Trophoblast cell (in vitro differentiated cells and primary cell): ENCODE data around the gene SLC24A2.

ENCODE experiments used
- DNase-seq, 2 donors: peaks; one replicate each; pipeline ENCODE4 v3.0.0-alpha.2; 2016
- H2AFZ ChIP-seq: 2 replicates; pipeline ENCODE4 v1.6.1; 2013; ENCODE audit warnings: low read length, moderate library complexity, mild to moderate bottlenecking; ENCODE audit not compliant: insufficient read depth, poor library complexity
- H2AK5ac ChIP-seq: 2 replicates; pipeline ENCODE4 v1.6.1; 2013; ENCODE audit warnings: mild to moderate bottlenecking, low read length
- H2BK120ac ChIP-seq: 2 replicates; pipeline ENCODE4 v1.6.1; 2013; ENCODE audit warnings: low read length, mild to moderate bottlenecking, moderate library complexity; ENCODE audit not compliant: insufficient read depth, poor library complexity
- H2BK12ac ChIP-seq: 2 replicates; pipeline ENCODE4 v1.6.1; 2013; ENCODE audit warnings: mild to moderate bottlenecking, low read length, moderate library complexity
- H2BK5ac ChIP-seq: 2 replicates; pipeline ENCODE4 v1.6.1; 2013; ENCODE audit warnings: low read length, low read depth, moderate library complexity, mild to moderate bottlenecking; ENCODE audit not compliant: poor library complexity
- H3K14ac ChIP-seq: 2 replicates; pipeline ENCODE4 v1.6.1; 2013; ENCODE audit warnings: mild to moderate bottlenecking, low read length
- H3K18ac ChIP-seq: 2 replicates; pipeline ENCODE4 v1.6.1; 2013; ENCODE audit warnings: mild to moderate bottlenecking, low read length
- H3K23ac ChIP-seq: 2 replicates; pipeline ENCODE4 v1.6.1; 2013; ENCODE audit warnings: low read length
- H3K27ac ChIP-seq: 2 replicates; pipeline ENCODE4 v1.5.1; 2013; ENCODE audit warnings: low read depth, mild to moderate bottlenecking, inconsistent platforms, low read length, moderate library complexity
- H3K27me3 ChIP-seq: 2 replicates; pipeline ENCODE4 v1.6.1; 2013; ENCODE audit warnings: inconsistent platforms, mild to moderate bottlenecking, low read length, moderate library complexity; ENCODE audit not compliant: insufficient read depth
- H3K36me3 ChIP-seq, 2 experiments: 1 replicate in 1 of 2; 2 replicates in 1 of 2; pipeline ENCODE4 v1.6.1; 2013; ENCODE audit warnings: low read length in 2 of 2, mild to moderate bottlenecking in 2 of 2, moderate library complexity in 1 of 2; ENCODE audit not compliant: insufficient read depth in 2 of 2, control insufficient read depth in 1 of 2
- H3K4ac ChIP-seq: 2 replicates; pipeline ENCODE4 v1.6.1; 2013; ENCODE audit warnings: low read depth, mild to moderate bottlenecking, low read length, moderate library complexity
- H3K4me1 ChIP-seq, 2 experiments: 1 replicate in 1 of 2; 2 replicates in 1 of 2; pipeline ENCODE4 v1.6.1; 2013; ENCODE audit warnings: low read length in 2 of 2, mild to moderate bottlenecking in 2 of 2, moderate library complexity in 1 of 2; ENCODE audit not compliant: insufficient read depth in 2 of 2, control insufficient read depth in 1 of 2
- H3K4me2 ChIP-seq: 2 replicates; pipeline ENCODE4 v1.6.1; 2013; ENCODE audit warnings: inconsistent platforms, mild to moderate bottlenecking, low read length, moderate library complexity
- H3K4me3 ChIP-seq: 2 replicates; pipeline ENCODE4 v1.5.1; 2013; ENCODE audit warnings: mild to moderate bottlenecking, low read depth, low read length, inconsistent platforms
- H3K79me1 ChIP-seq: one replicate; pipeline ENCODE4 v1.6.1; 2013; ENCODE audit warnings: low read length
- H3K79me2 ChIP-seq: 2 replicates; pipeline ENCODE4 v1.6.1; 2013; ENCODE audit warnings: low read length, mild to moderate bottlenecking; ENCODE audit not compliant: control insufficient read depth, insufficient read depth, poor library complexity
- H3K9ac ChIP-seq: 2 replicates; pipeline ENCODE4 v1.6.1; 2013; ENCODE audit warnings: mild to moderate bottlenecking, low read length
- H3K9me3 ChIP-seq: 2 replicates; pipeline ENCODE4 v1.6.1; 2013; ENCODE audit warnings: low read depth, mild to moderate bottlenecking, control low read depth, inconsistent platforms, low read length; ENCODE audit not compliant: insufficient read depth
- H4K12ac ChIP-seq: 2 replicates; pipeline ENCODE4 v1.6.1; 2013; ENCODE audit warnings: low read depth, mild to moderate bottlenecking, low read length, moderate library complexity
- H4K8ac ChIP-seq: 2 replicates; pipeline ENCODE4 v1.6.1; 2013; ENCODE audit warnings: low read depth, mild to moderate bottlenecking, low read length, moderate library complexity
- H4K91ac ChIP-seq: one replicate; pipeline ENCODE4 v1.6.1; 2013; ENCODE audit warnings: low read depth, mild to moderate bottlenecking, low read length, moderate library complexity
- WGBS: extraction: QIAGEN DNeasy Blood & Tissue Kit; methylation state at CpG from one replicate; pipeline ENCODE4 v1.1.7; 2013; ENCODE audit warnings: missing lambda C conversion rate; ENCODE audit not compliant: insufficient read length, insufficient coverage; ENCODE audit errors: extremely low coverage; 5-methylcytosine and 5-hydroxymethylcytosine counted together

SLC24A2 gene

DNA sequence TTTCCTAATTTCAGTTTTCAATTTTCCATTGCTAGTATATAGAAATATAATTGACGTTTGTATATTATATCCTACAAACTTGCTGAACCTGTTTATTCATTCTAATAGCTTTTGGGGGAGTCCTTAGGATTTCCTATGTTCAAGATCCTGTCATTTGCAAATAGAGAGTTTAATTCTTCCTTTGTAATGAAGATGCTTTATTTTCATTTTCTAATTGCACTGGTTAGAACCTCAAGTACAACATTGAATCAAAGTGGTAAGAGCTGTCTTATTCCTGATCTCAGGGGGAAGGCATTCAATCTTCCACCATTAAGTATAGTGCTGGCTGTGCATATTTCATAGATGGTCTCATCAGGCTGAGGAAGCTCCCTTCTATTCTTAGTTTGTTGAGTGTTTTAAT, 15.6 kb upstream of the SLC24A2 start:
- Histone ChIP-seq H3K23ac (no peak overlapping the region), H3K27me3 (no peaks in the 10 kb centered on the region), H3K9me3 (no peaks in the 10 kb centered on the region), H2BK5ac (no peak overlapping the region), H4K12ac (no peak overlapping the region), H2BK120ac (no peak overlapping the region), H2AFZ (no peak overlapping the region), H3K4me2 (no peak overlapping the region), H3K27ac (no peak overlapping the region), H3K4me3 (no peak overlapping the region), H3K36me3 (no peaks in the 10 kb centered on the region), H3K18ac (no peak overlapping the region), H2AK5ac (no peak overlapping the region), H3K79me2 (no peaks in the 10 kb centered on the region), H2BK12ac (no peak overlapping the region), H3K4ac (no peak overlapping the region), H3K4me1 (no peaks in the 10 kb centered on the region), H3K79me1 (no peaks in the 10 kb centered on the region), H3K9ac (no peak overlapping the region), H4K91ac (no peak overlapping the region), H3K14ac (no peak overlapping the region), H4K8ac (no peak overlapping the region)
- no CpG with 5 or more reads among the region's 1 CpG for WGBS
- no peak for DNase-seq

DNA sequence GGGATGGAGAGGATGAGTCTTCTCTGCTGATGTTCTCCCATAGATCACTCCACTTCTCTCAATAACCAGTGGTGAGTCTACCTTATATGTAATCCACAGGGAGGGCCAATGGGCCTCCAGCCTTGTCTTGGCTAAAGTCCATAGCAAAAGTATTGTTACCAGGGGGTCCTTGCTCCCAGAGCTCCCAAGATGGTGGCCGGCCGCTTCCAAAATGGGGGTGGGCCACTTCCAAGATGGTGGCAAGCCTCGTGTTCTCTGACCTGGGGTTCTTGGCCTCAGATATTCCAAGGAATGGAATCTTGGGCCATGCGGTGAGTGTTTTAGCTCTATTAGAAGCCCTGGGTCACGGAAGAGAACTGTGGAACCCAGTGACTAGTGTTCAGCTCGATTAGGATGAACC, 12.0 kb upstream of the SLC24A2 start:
- DNase-seq = no peak
- H2BK5ac ChIP-seq = no peak overlapping the region
- no peak overlapping the region for H4K8ac ChIP-seq
- no peak overlapping the region for H4K12ac ChIP-seq
- H3K9ac ChIP-seq = no peak overlapping the region
- H2AK5ac ChIP-seq = no peak overlapping the region
- H3K36me3 ChIP-seq = no peaks in the 10 kb centered on the region
- H4K91ac ChIP-seq = no peak overlapping the region
- no peak overlapping the region for H3K4me2 ChIP-seq
- H3K18ac ChIP-seq = no peak overlapping the region
- no peaks in the 10 kb centered on the region for H3K4me1 ChIP-seq
- no peaks in the 10 kb centered on the region for H3K9me3 ChIP-seq
- no peak overlapping the region for H3K4me3 ChIP-seq
- no peak overlapping the region for H3K27ac ChIP-seq
- H3K4ac ChIP-seq = no peak overlapping the region
- no peaks in the 10 kb centered on the region for H3K79me1 ChIP-seq
- H3K27me3 ChIP-seq = no peaks in the 10 kb centered on the region
- no peak overlapping the region for H2BK12ac ChIP-seq
- no CpG with 5 or more reads among the region's 6 CpGs for WGBS
- no peak overlapping the region for H2AFZ ChIP-seq
- no peaks in the 10 kb centered on the region for H3K79me2 ChIP-seq
- H2BK120ac ChIP-seq = no peak overlapping the region
- H3K23ac ChIP-seq = no peak overlapping the region
- no peak overlapping the region for H3K14ac ChIP-seq

DNA sequence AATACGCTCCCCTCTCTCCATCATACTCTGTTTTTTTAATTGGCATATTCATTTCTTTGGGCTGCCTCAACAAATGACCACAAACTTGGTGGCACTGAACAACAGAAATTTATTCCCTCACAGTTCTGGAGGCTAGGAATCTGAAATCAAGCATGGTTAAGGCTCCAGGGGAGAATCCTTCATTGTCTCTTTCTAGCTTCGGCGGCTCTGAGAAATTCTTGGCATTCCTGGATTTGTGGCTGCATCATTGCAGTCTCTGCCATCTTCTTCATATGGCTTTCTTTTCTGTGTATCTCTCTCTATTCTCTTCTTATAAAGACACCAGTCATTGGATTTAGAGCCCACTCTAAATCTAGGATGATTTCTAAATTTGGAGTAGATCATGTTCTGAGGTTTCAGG, 10.9 kb upstream of the SLC24A2 start:
- Histone ChIP-seq H2BK5ac (no peak overlapping the region), H3K9ac (no peak overlapping the region), H3K4ac (no peak overlapping the region), H2BK120ac (no peak overlapping the region), H3K79me2 (no peaks in the 10 kb centered on the region), H3K36me3 (no peaks in the 10 kb centered on the region), H3K4me1 (no peaks in the 10 kb centered on the region), H3K14ac (no peak overlapping the region), H4K12ac (no peak overlapping the region), H4K8ac (no peak overlapping the region), H3K27me3 (no peaks in the 10 kb centered on the region), H3K79me1 (no peaks in the 10 kb centered on the region), H4K91ac (no peak overlapping the region), H3K23ac (no peak overlapping the region), H3K27ac (no peak overlapping the region), H3K9me3 (no peaks in the 10 kb centered on the region), H2BK12ac (no peak overlapping the region), H3K18ac (no peak overlapping the region), H2AK5ac (no peak overlapping the region), H3K4me3 (no peak overlapping the region), H2AFZ (no peak overlapping the region), H3K4me2 (no peak overlapping the region)
- DNase-seq = no peak
- no CpG with 5 or more reads among the region's 3 CpGs for WGBS

DNA sequence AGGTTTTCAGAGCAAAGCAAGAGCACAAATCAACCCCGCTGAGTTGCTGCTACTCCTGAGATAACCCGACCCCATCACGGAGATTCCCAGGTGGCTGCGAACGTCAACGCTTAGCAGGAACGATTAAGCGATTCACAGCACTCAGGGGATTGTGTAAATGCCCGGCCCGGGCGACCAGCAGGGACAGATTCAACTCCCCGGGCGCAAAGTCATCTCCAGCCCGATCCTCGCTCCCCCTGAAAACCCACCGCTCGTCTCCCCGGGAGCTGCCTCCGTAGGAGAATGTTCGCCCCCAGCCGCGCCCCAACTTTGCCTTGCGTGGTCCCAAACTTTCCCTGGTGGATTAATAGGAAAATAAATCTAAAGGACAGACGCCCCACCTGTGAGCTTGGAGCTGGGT, 685 bp downstream of the SLC24A2 start:
- H3K4ac ChIP-seq = no peak overlapping the region
- no peak overlapping the region for H2BK12ac ChIP-seq
- peaks cover 4% of the 10 kb centered on the region for H3K9me3 ChIP-seq
- peaks cover 5 to 7% of the 10 kb centered on the region in 2 experiments for H3K4me1 ChIP-seq
- H2AK5ac ChIP-seq = no peak overlapping the region
- H3K79me1 ChIP-seq = no peaks in the 10 kb centered on the region
- H3K79me2 ChIP-seq = no peaks in the 10 kb centered on the region
- H3K18ac ChIP-seq = no peak overlapping the region
- H3K4me2 ChIP-seq = peak overlapping the region; percentile 83
- no peak overlapping the region for H2BK120ac ChIP-seq
- no peak overlapping the region for H4K12ac ChIP-seq
- H2AFZ ChIP-seq = no peak overlapping the region
- no peak overlapping the region for H3K4me3 ChIP-seq
- H3K27me3 ChIP-seq = peaks cover 20% of the 10 kb centered on the region
- WGBS = no CpG with 5 or more reads among the region's 24 CpGs
- no peaks in the 10 kb centered on the region for H3K36me3 ChIP-seq
- H2BK5ac ChIP-seq = no peak overlapping the region
- H3K23ac ChIP-seq = no peak overlapping the region
- H3K9ac ChIP-seq = no peak overlapping the region
- no peak overlapping the region for H3K14ac ChIP-seq
- no peak for DNase-seq
- H4K8ac ChIP-seq = no peak overlapping the region
- no peak overlapping the region for H3K27ac ChIP-seq
- H4K91ac ChIP-seq = no peak overlapping the region
